Neuronal stem cell (in vitro differentiated cells): ENCODE measurements around the gene NUP62CL.

Source experiments
- DNase-seq: peaks from one replicate; pipeline ENCODE4 v3.0.0-alpha.2; 2013; ENCODE audit warnings: low spot score
- H2AFZ ChIP-seq: one replicate; pipeline ENCODE4 v1.6.1; 2013; ENCODE audit warnings: mild to moderate bottlenecking, low read length, inconsistent platforms
- H2AK5ac ChIP-seq: 2 replicates; pipeline ENCODE4 v1.6.1; 2013; ENCODE audit warnings: low read depth, mild to moderate bottlenecking, inconsistent platforms, low read length, moderate library complexity, mixed read lengths
- H2BK120ac ChIP-seq: 2 replicates; pipeline ENCODE4 v1.6.1; 2013; ENCODE audit warnings: low read depth, mild to moderate bottlenecking, inconsistent platforms, low read length, moderate library complexity, mixed read lengths
- H2BK12ac ChIP-seq: one replicate; pipeline ENCODE4 v1.6.1; 2013; ENCODE audit warnings: low read length, inconsistent platforms
- H2BK15ac ChIP-seq: 2 replicates; pipeline ENCODE4 v1.6.1; 2013; ENCODE audit warnings: mild to moderate bottlenecking, low read length, inconsistent platforms, mixed read lengths
- H2BK5ac ChIP-seq: one replicate; pipeline ENCODE4 v1.6.1; 2013; ENCODE audit warnings: inconsistent platforms, mild to moderate bottlenecking, low read length, moderate library complexity
- H3K14ac ChIP-seq: one replicate; pipeline ENCODE4 v1.6.1; 2013; ENCODE audit warnings: low read length, inconsistent platforms
- H3K18ac ChIP-seq: 2 replicates; pipeline ENCODE4 v1.6.1; 2013; ENCODE audit warnings: low read length, inconsistent platforms
- H3K23ac ChIP-seq: 2 replicates; pipeline ENCODE4 v1.6.1; 2013; ENCODE audit warnings: low read depth, mild to moderate bottlenecking, mixed read lengths, low read length, inconsistent platforms; ENCODE audit not compliant: poor library complexity
- H3K27ac ChIP-seq: replicated peaks from 3 replicates; pipeline ENCODE4 v1.5.1; 2013; ENCODE audit warnings: low read length, inconsistent platforms
- H3K27me3 ChIP-seq, 3 experiments: 2 replicates each; pipeline ENCODE4 v1.6.1; 2013; ENCODE audit warnings: low read length in 3 of 3, mild to moderate bottlenecking in 2 of 3, inconsistent platforms in 1 of 3, low read depth in 1 of 3, mixed read lengths in 1 of 3, moderate library complexity in 1 of 3; ENCODE audit not compliant: control insufficient read depth in 3 of 3, insufficient read depth in 3 of 3
- H3K36me3 ChIP-seq, 2 donors: replicated peaks in 1 of 2; 2 replicates each; pipeline ENCODE4 v1.6.1; 2013; ENCODE audit warnings: low read length in 2 of 2; ENCODE audit not compliant: control insufficient read depth in 2 of 2, insufficient read depth in 2 of 2
- H3K4ac ChIP-seq: 2 replicates; pipeline ENCODE4 v1.6.1; 2013; ENCODE audit warnings: inconsistent platforms, mild to moderate bottlenecking, low read length, moderate library complexity
- H3K4me1 ChIP-seq, 2 donors: 1 replicate in 1 of 2; 2 replicates in 1 of 2; pipeline ENCODE4 v1.6.1; 2013; ENCODE audit warnings: low read length in 2 of 2, low read depth in 1 of 2; ENCODE audit not compliant: control insufficient read depth in 2 of 2, insufficient read depth in 1 of 2
- H3K4me2 ChIP-seq: one replicate; pipeline ENCODE4 v1.6.1; 2013; ENCODE audit warnings: mild to moderate bottlenecking, low read length, inconsistent platforms; ENCODE audit not compliant: insufficient read depth, poor library complexity, severe bottlenecking
- H3K4me3 ChIP-seq, 2 donors: 2 replicates each; pipeline ENCODE4 v1.5.1; 2013; ENCODE audit warnings: low read length in 2 of 2, mild to moderate bottlenecking in 2 of 2, inconsistent platforms in 1 of 2, moderate library complexity in 1 of 2
- H3K79me1 ChIP-seq: one replicate; pipeline ENCODE4 v1.6.1; 2013; ENCODE audit warnings: low read depth, mild to moderate bottlenecking, inconsistent platforms, low read length, moderate library complexity
- H3K9ac ChIP-seq: one replicate; pipeline ENCODE4 v1.6.1; 2013; ENCODE audit warnings: mild to moderate bottlenecking, low read depth, low read length, inconsistent platforms; ENCODE audit not compliant: poor library complexity
- H3K9me3 ChIP-seq, 2 donors: replicated peaks in 1 of 2; 2 replicates each; pipeline versions ENCODE3 to v1.6.1; 2013; ENCODE audit warnings: low read length in 2 of 2, mild to moderate bottlenecking in 2 of 2, inconsistent platforms in 1 of 2, low read depth in 1 of 2, mixed read lengths in 1 of 2, moderate library complexity in 1 of 2; ENCODE audit not compliant: control insufficient read depth in 2 of 2, insufficient read depth in 1 of 2
- H4K8ac ChIP-seq: one replicate; pipeline ENCODE4 v1.6.1; 2013; ENCODE audit warnings: low read depth, mild to moderate bottlenecking, inconsistent platforms, low read length, moderate library complexity
- H4K91ac ChIP-seq: one replicate; pipeline ENCODE4 v1.6.1; 2013; ENCODE audit warnings: low read length, low read depth, mild to moderate bottlenecking, inconsistent platforms; ENCODE audit not compliant: poor library complexity
- WGBS, 2 donors: extraction: QIAGEN DNeasy Blood & Tissue Kit; methylation state at CpG; one replicate each; pipeline ENCODE4 v1.1.7; 2013; ENCODE audit warnings: missing lambda C conversion rate in 2 of 2, mixed read lengths in 1 of 2; ENCODE audit not compliant: insufficient read length in 2 of 2, insufficient replicate concordance in 1 of 2; ENCODE audit errors: extremely low coverage in 2 of 2; 5-methylcytosine and 5-hydroxymethylcytosine counted together

The NUP62CL gene

DNA sequence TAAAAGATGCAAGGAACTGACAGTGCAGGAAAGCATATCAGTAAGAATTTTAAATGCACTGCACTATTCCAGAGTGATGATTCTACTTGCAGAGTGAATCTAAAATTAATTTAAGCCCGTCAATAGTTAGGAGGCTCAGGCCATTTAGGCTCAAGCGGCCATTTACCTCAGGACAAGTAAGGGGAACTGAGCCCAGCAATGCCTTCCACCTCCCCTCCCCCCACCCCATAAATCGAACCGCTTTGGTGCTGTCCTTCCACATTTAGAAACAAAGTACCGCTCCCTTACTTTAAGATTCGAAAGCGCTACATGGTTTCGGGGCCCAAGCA, 88.3 kb downstream of the NUP62CL start:
- Histone ChIP-seq H3K27ac (no peak overlapping the region), H3K23ac (no peak overlapping the region)

GRCh38 chrX:107107459-107107858, 98.8 kb downstream of the NUP62CL start:
- Histone ChIP-seq H2AK5ac (no peak overlapping the region), H3K4me2 (no peak overlapping the region), H2BK5ac (no peak overlapping the region), H3K27ac (no peak overlapping the region), H3K27me3 (no peaks in the 10 kb centered on the region), H3K9ac (no peak overlapping the region), H2BK12ac (no peak overlapping the region), H3K18ac (no peak overlapping the region), H3K14ac (no peak overlapping the region), H3K79me1 (no peaks in the 10 kb centered on the region), H3K4me1 (no peaks in the 10 kb centered on the region), H3K4me3 (no peak overlapping the region), H2AFZ (no peak overlapping the region), H2BK120ac (no peak overlapping the region), H4K91ac (no peak overlapping the region), H4K8ac (no peak overlapping the region), H2BK15ac (no peak overlapping the region), H3K9me3 (peaks cover 0 to 17% of the 10 kb centered on the region in 2 donors), H3K23ac (no peak overlapping the region), H3K36me3 (peaks cover under 1 to 64% of the 10 kb centered on the region in 2 donors), H3K4ac (no peak overlapping the region)
- no peak for DNase-seq
- no CpG with 5 or more reads among the region's 1 CpG for WGBS, 2 donors

More for the DNA sequence above, 88.3 kb downstream of the NUP62CL start:
- Histone ChIP-seq H4K91ac (no peak overlapping the region), H2BK5ac (no peak overlapping the region), H3K14ac (no peak overlapping the region), H3K79me1 (peaks cover 2% of the 10 kb centered on the region), H3K36me3 (peaks cover 5 to 40% of the 10 kb centered on the region in 2 donors), H2AFZ (peak overlapping the region; percentile 85), H3K18ac (no peak overlapping the region), H4K8ac (no peak overlapping the region), H3K9me3 (no peaks in the 10 kb centered on the region), H2BK12ac (no peak overlapping the region), H3K4me1 (no peaks in the 10 kb centered on the region), H3K4ac (no peak overlapping the region), H3K4me2 (peak overlapping the region; percentile 33), H2BK120ac (no peak overlapping the region), H3K9ac (no peak overlapping the region), H2AK5ac (no peak overlapping the region), H3K4me3 (peak overlapping the region; percentile 61 to 93), H3K27me3 (no peaks in the 10 kb centered on the region), H2BK15ac (no peak overlapping the region)
- DNase-seq: peak; percentile 0
- WGBS, 2 donors: no CpG with 5 or more reads among the region's 8 CpGs

GRCh38 chrX:107102980-107103379, 103.3 kb downstream of the NUP62CL start:
- no peaks in the 10 kb centered on the region for H3K79me1 ChIP-seq
- no peak overlapping the region for H3K4me2 ChIP-seq
- H3K4ac ChIP-seq: no peak overlapping the region
- no peaks in the 10 kb centered on the region for H3K4me1 ChIP-seq
- no peaks in the 10 kb centered on the region for H3K9me3 ChIP-seq
- H3K18ac ChIP-seq: no peak overlapping the region
- H3K36me3 ChIP-seq: peaks cover 0 to 46% of the 10 kb centered on the region in 2 donors
- no peak overlapping the region for H2BK120ac ChIP-seq
- no peaks in the 10 kb centered on the region for H3K27me3 ChIP-seq
- no peak overlapping the region for H4K91ac ChIP-seq
- no peak overlapping the region for H3K27ac ChIP-seq
- no CpG with 5 or more reads among the region's 1 CpG for WGBS, 2 donors
- H3K14ac ChIP-seq: no peak overlapping the region
- no peak overlapping the region for H2AFZ ChIP-seq
- no peak overlapping the region for H3K4me3 ChIP-seq
- DNase-seq: no peak
- H4K8ac ChIP-seq: no peak overlapping the region
- no peak overlapping the region for H3K9ac ChIP-seq
- no peak overlapping the region for H2BK5ac ChIP-seq
- H2BK15ac ChIP-seq: no peak overlapping the region
- no peak overlapping the region for H2BK12ac ChIP-seq
- H2AK5ac ChIP-seq: no peak overlapping the region
- no peak overlapping the region for H3K23ac ChIP-seq

- Histone ChIP-seq H4K91ac (no peak overlapping the region), H3K23ac (no peak overlapping the region)
- no CpG with 5 or more reads among the region's 6 CpGs for WGBS, 2 donors
Measured at GRCh38 chrX:107076158-107076557, 130.1 kb downstream of the NUP62CL start.

More at GRCh38 chrX:107076158-107076557, 130.1 kb downstream of the NUP62CL start:
- Histone ChIP-seq H3K27ac (no peak overlapping the region), H3K9ac (no peak overlapping the region), H4K8ac (no peak overlapping the region), H3K4me3 (no peak overlapping the region), H2BK15ac (no peak overlapping the region), H3K14ac (no peak overlapping the region), H2BK12ac (no peak overlapping the region), H3K9me3 (peaks cover 0 to 25% of the 10 kb centered on the region in 2 donors), H3K4ac (no peak overlapping the region), H3K36me3 (no peaks in the 10 kb centered on the region), H3K27me3 (no peaks in the 10 kb centered on the region), H3K79me1 (no peaks in the 10 kb centered on the region), H2BK120ac (no peak overlapping the region), H3K18ac (no peak overlapping the region), H3K4me2 (no peak overlapping the region), H2AK5ac (no peak overlapping the region), H2AFZ (no peak overlapping the region), H3K4me1 (no peaks in the 10 kb centered on the region), H2BK5ac (no peak overlapping the region)
- no peak for DNase-seq
